ENCODE data around the gene VPS37B.

VPS37B gene

DNA sequence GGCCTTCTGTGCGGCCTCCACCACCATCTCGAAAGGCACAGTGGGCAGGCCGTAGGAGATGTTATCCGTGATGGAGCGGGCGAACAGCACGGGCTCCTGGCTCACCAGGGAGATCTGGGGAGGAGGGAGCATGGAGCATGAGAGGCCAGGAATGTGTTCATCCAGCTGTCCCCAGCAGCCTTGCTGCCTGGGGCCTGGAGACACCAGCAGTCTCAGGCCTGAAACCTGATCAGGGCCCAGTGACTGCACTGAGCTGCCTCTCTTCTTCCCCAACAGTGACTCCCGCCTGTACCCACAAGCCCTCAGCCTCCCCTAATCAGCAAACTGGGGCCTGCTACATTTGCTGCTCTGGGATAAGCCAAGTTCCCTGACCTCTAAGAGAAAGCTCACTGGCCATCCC is 39.4 kb upstream of the VPS37B start:
- no peaks in the 10 kb centered on the region for H3K9me2 ChIP-seq (replicated peaks; ENCODE audit: insufficient read depth, low read length)
- H3K79me2 ChIP-seq (ENCODE audit: insufficient read depth, low read length) = no peaks in the 10 kb centered on the region
- H3K36me3 ChIP-seq (ENCODE audit: low read length) = no peaks in the 10 kb centered on the region
- H3K27me3 ChIP-seq (ENCODE audit: low read length) = no peaks in the 10 kb centered on the region
- TF ChIP-seq, protein P1, sequence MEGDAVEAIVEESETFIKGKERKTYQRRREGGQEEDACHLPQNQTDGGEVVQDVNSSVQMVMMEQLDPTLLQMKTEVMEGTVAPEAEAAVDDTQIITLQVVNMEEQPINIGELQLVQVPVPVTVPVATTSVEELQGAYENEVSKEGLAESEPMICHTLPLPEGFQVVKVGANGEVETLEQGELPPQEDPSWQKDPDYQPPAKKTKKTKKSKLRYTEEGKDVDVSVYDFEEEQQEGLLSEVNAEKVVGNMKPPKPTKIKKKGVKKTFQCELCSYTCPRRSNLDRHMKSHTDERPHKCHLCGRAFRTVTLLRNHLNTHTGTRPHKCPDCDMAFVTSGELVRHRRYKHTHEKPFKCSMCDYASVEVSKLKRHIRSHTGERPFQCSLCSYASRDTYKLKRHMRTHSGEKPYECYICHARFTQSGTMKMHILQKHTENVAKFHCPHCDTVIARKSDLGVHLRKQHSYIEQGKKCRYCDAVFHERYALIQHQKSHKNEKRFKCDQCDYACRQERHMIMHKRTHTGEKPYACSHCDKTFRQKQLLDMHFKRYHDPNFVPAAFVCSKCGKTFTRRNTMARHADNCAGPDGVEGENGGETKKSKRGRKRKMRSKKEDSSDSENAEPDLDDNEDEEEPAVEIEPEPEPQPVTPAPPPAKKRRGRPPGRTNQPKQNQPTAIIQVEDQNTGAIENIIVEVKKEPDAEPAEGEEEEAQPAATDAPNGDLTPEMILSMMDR (IDR thresholded peaks at IDR 0.05; ENCODE audit: insufficient read depth, low read length, poor library complexity, severe bottlenecking) = no peak
- no peak for TF ChIP-seq EZH2phosphoT487 (conservative IDR thresholded peaks at IDR 0.05; ENCODE audit: low read length)
- no peak overlapping the region for H3K4me2 ChIP-seq (ENCODE audit: low read depth, low read length, poor library complexity, severe bottlenecking)
- no peaks in the 10 kb centered on the region for H3K9me3 ChIP-seq (ENCODE audit: insufficient read depth, low read length)
- H3K27ac ChIP-seq (ENCODE audit: low read depth, low read length) = no peak overlapping the region
- no peaks in the 10 kb centered on the region for H4K20me1 ChIP-seq (ENCODE audit: low read depth, low read length)
- H3K9ac ChIP-seq (ENCODE audit: low read length) = no peak overlapping the region
- H3K4me3 ChIP-seq (ENCODE audit: insufficient read depth, low read length, poor library complexity, severe bottlenecking) = no peak overlapping the region
- no peaks in the 10 kb centered on the region for H3F3A ChIP-seq (ENCODE audit: insufficient read depth)
- H2AFZ ChIP-seq (ENCODE audit: low read depth, low read length, severe bottlenecking) = no peak overlapping the region

DNA sequence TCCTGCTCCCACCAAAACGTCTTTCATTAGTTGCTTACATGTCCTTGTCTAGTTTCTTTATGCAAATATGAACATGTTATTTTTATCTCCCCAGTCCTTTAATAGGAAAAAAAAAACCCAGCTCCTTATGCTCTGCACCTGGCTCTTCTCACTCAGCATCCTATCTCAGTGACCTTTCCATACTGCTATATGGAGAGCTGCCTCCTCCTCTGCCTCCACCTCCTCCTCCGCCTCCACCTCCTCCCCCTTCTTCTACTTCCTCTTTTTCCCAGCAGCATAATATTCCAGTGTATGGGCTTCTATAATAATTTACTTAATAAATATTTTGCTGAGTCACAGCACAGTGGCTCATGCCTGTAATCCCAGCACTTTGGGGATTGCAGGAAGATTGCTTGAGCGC is 38.8 kb upstream of the VPS37B start:
- no peaks in the 10 kb centered on the region for H3K27me3 ChIP-seq (ENCODE audit: low read length)
- H4K20me1 ChIP-seq (ENCODE audit: low read depth, low read length) = no peaks in the 10 kb centered on the region
- no peak overlapping the region for H2AFZ ChIP-seq (ENCODE audit: low read depth, low read length, severe bottlenecking)
- H3K79me2 ChIP-seq (ENCODE audit: insufficient read depth, low read length) = no peaks in the 10 kb centered on the region
- H3K9me3 ChIP-seq (ENCODE audit: insufficient read depth, low read length) = no peaks in the 10 kb centered on the region
- H3K9me2 ChIP-seq (replicated peaks; ENCODE audit: insufficient read depth, low read length) = no peaks in the 10 kb centered on the region
- TF ChIP-seq, protein P1 (IDR thresholded peaks at IDR 0.05; ENCODE audit: insufficient read depth, low read length, poor library complexity, severe bottlenecking) = no peak
- no peak for TF ChIP-seq EZH2phosphoT487 (conservative IDR thresholded peaks at IDR 0.05; ENCODE audit: low read length)
- no peak overlapping the region for H3K27ac ChIP-seq (ENCODE audit: low read depth, low read length)
- H3K36me3 ChIP-seq (ENCODE audit: low read length) = no peaks in the 10 kb centered on the region
- H3F3A ChIP-seq (ENCODE audit: insufficient read depth) = no peaks in the 10 kb centered on the region
- H3K9ac ChIP-seq (ENCODE audit: low read length) = no peak overlapping the region
- no peak overlapping the region for H3K4me2 ChIP-seq (ENCODE audit: low read depth, low read length, poor library complexity, severe bottlenecking)
- no peak overlapping the region for H3K4me3 ChIP-seq (ENCODE audit: insufficient read depth, low read length, poor library complexity, severe bottlenecking)

DNA sequence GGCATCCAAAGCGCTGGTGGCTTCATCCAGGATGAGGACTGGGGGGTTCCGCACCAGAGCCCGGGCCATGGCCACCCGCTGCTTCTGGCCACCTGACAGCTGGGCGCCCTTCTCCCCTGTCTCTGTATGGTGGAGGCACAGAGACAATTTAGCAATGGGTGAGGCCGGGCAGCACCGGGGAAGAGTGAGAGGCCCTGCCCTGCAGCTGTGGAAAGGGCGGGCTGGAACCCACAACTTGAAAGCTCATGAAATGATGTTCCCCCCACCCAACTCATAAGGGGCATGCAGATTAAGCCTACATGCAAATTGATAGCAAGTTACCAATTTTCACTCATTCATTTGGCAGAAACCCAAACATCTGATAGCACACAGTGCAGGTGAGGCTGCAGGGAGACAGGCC is 36.3 kb upstream of the VPS37B start:
- Histone ChIP-seq H3K36me3 (ENCODE audit: low read length) (no peaks in the 10 kb centered on the region), H4K20me1 (ENCODE audit: low read depth, low read length) (no peaks in the 10 kb centered on the region), H3K9ac (ENCODE audit: low read length) (no peak overlapping the region), H3K9me3 (ENCODE audit: insufficient read depth, low read length) (no peaks in the 10 kb centered on the region), H2AFZ (ENCODE audit: low read depth, low read length, severe bottlenecking) (no peak overlapping the region), H3K79me2 (ENCODE audit: insufficient read depth, low read length) (no peaks in the 10 kb centered on the region), H3K9me2 (replicated peaks; ENCODE audit: insufficient read depth, low read length) (no peaks in the 10 kb centered on the region), H3K4me3 (ENCODE audit: insufficient read depth, low read length, poor library complexity, severe bottlenecking) (no peak overlapping the region), H3F3A (ENCODE audit: insufficient read depth) (no peaks in the 10 kb centered on the region), H3K27ac (ENCODE audit: low read depth, low read length) (no peak overlapping the region), H3K4me2 (ENCODE audit: low read depth, low read length, poor library complexity, severe bottlenecking) (no peak overlapping the region), H3K27me3 (ENCODE audit: low read length) (no peaks in the 10 kb centered on the region)
- TF ChIP-seq, protein P1 (IDR thresholded peaks at IDR 0.05; ENCODE audit: insufficient read depth, low read length, poor library complexity, severe bottlenecking) = no peak
- no peak for TF ChIP-seq EZH2phosphoT487 (conservative IDR thresholded peaks at IDR 0.05; ENCODE audit: low read length)
